ENCODE results near the gene PHIP.

Gene PHIP

DNA sequence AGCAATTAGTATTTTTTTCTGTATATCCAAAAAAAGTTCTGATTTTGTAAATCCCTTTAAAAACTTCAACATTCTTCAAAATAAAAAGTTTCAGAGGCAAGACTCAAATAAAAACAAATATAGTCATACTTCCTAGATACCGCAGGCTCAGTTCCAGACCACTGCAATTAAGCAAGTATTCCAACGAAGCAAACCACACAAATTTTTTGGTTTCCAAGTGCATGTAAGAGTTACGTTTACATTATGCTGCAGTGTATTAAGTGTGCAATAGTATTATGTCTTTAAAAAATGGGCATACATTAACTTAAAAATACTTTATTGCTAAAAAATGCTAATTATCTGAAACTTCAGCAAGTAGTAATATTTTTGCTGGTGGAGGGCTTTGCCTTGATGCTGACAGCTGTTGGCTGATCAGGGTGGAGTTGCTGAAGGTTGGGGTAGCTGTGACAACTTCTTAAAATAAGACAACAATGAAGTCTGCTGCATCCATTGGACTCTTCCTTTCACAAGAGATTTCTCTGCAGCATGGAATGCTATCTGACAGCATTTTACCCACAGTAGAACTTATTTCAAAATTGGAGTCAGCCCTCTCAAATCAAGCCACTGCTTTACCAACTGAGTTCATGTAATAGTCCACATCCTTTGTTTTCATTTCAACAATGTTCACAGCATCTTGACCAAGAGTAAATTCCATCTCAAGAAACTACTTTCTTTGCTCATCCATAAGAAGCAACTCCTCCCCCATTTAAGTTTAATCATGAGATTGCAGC is 46.0 kb downstream of the PHIP start:
- TF ChIP-seq, protein P1, sequence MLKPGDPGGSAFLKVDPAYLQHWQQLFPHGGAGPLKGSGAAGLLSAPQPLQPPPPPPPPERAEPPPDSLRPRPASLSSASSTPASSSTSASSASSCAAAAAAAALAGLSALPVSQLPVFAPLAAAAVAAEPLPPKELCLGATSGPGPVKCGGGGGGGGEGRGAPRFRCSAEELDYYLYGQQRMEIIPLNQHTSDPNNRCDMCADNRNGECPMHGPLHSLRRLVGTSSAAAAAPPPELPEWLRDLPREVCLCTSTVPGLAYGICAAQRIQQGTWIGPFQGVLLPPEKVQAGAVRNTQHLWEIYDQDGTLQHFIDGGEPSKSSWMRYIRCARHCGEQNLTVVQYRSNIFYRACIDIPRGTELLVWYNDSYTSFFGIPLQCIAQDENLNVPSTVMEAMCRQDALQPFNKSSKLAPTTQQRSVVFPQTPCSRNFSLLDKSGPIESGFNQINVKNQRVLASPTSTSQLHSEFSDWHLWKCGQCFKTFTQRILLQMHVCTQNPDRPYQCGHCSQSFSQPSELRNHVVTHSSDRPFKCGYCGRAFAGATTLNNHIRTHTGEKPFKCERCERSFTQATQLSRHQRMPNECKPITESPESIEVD (tag by site-specific recombination; IDR thresholded peaks at IDR 0.05): peak; percentile 3; the same call in 1 of the 2 replicates
- no peak for TF ChIP-seq KLF1 (tag by site-specific recombination; IDR thresholded peaks at IDR 0.05)
- peak; percentile 31; the same call in 1 of the 2 replicates for TF ChIP-seq PRDM1 (tag by site-specific recombination; IDR thresholded peaks at IDR 0.05)
- peak; percentile 10; the same call in 1 of the 2 replicates for TF ChIP-seq ZNF664 (tag by site-specific recombination; IDR thresholded peaks at IDR 0.05)
- Histone ChIP-seq H3K9me3 (ENCODE audit: control insufficient read depth, insufficient read depth, low read depth, low read length) (no peaks in the 10 kb centered on the region), H3K4me3 (ENCODE audit: low read depth, low read length) (no peak overlapping the region), H3K27ac (ENCODE audit: extremely low read depth, low read depth, low read length) (no peak overlapping the region), H3K36me3 (ENCODE audit: control insufficient read depth in 2 of 2, insufficient read depth in 1 of 2, low read length in 2 of 2) (peaks cover 5 to 38% of the 10 kb centered on the region in 2 experiments; a peak in 2 of 3 replicates), H3K4me1 (ENCODE audit: control insufficient read depth, insufficient read depth, low read length) (0 out of 2 replicates have a peak, but pooled peaks cover 5% of the 10 kb centered on the region)
- CTCF ChIA-PET: interaction anchor here (0.6 to 1.4 kb wide), 3 partner anchors 13 to 323 kb away, joined by 3 read pairs; no protein-coding TSS in a partner anchor
- POLR2A ChIA-PET: interaction anchor here (1.7 kb wide), 1 partner anchor 46 kb away, joined by 8 read pairs; the partner anchor contains the start of gene PHIP

DNA sequence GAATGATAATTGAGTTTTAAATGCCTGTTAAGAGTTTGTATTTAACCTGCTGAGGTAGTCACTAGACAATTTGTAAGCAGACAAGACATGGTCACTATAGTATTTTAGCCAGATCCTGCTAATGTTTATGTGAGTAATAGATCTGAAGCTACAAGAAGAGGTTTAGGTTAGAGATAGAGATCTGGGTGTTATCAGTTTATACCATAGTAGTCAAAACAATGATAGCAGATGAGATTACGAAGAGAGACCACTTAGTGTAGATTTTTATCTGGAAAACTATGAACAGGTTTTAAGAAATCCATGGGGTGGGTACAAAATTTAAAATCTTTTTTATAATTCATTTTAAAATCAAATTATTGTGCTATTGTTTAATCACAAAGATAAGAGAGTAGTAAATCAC is 47.5 kb downstream of the PHIP start:
- CTCF ChIA-PET: interaction anchor here (1.4 kb wide), 1 partner anchor 11 kb away, joined by 3 read pairs; no protein-coding TSS in a partner anchor
- Histone ChIP-seq H3K36me3 (ENCODE audit: control insufficient read depth in 2 of 2, insufficient read depth in 1 of 2, low read length in 2 of 2) (peaks cover 5 to 35% of the 10 kb centered on the region in 2 experiments; a peak in 2 of 3 replicates), H3K4me3 (ENCODE audit: low read depth, low read length) (no peak overlapping the region), H3K9me3 (ENCODE audit: control insufficient read depth, insufficient read depth, low read depth, low read length) (no peaks in the 10 kb centered on the region), H3K4me1 (ENCODE audit: control insufficient read depth, insufficient read depth, low read length) (0 out of 2 replicates have a peak, but pooled peaks cover 5% of the 10 kb centered on the region), H3K27ac (ENCODE audit: extremely low read depth, low read depth, low read length) (no peak overlapping the region)
- TF ChIP-seq ZNF24 (tag by site-specific recombination; IDR thresholded peaks at IDR 0.05) (no peak), OSR2 (tag by site-specific recombination; IDR thresholded peaks at IDR 0.05) (peak; percentile 22; the same call in 1 of the 2 replicates), ZNF114 (tag by site-specific recombination; IDR thresholded peaks at IDR 0.05) (no peak), ZNF658 (tag by site-specific recombination; IDR thresholded peaks at IDR 0.05) (no peak)
- TF ChIP-seq, protein P2, sequence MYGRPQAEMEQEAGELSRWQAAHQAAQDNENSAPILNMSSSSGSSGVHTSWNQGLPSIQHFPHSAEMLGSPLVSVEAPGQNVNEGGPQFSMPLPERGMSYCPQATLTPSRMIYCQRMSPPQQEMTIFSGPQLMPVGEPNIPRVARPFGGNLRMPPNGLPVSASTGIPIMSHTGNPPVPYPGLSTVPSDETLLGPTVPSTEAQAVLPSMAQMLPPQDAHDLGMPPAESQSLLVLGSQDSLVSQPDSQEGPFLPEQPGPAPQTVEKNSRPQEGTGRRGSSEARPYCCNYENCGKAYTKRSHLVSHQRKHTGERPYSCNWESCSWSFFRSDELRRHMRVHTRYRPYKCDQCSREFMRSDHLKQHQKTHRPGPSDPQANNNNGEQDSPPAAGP (tag by site-specific recombination; IDR thresholded peaks at IDR 0.05): no peak
- POLR2A ChIA-PET: interaction anchor here (1.7 kb wide), 1 partner anchor 47 kb away, joined by 8 read pairs; the partner anchor contains the start of gene PHIP

DNA sequence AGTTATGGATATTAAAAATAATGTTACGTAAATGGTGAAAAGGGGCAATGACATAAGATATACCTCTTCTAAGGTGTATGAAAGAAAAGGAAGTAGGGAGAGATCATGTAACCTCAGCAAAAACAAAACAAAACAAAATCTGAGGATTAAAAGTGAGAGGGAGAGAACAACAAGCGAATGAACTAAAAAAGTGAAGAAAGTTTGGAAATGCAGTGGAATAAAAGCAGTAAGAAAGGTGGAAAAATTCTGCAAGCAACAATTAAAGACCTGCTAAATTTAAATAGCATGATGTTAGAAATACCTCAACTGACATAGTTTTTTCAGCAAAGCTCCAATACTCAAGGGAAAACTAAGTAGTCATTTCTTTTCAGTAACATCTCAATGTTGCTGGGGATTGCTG is 48.0 kb downstream of the PHIP start:
- Histone ChIP-seq H3K4me3 (ENCODE audit: low read depth, low read length) (no peak overlapping the region), H3K27ac (ENCODE audit: extremely low read depth, low read depth, low read length) (no peak overlapping the region), H3K9me3 (ENCODE audit: control insufficient read depth, insufficient read depth, low read depth, low read length) (no peaks in the 10 kb centered on the region), H3K36me3 (ENCODE audit: control insufficient read depth in 2 of 2, insufficient read depth in 1 of 2, low read length in 2 of 2) (peaks cover 5 to 39% of the 10 kb centered on the region in 2 experiments), H3K4me1 (ENCODE audit: control insufficient read depth, insufficient read depth, low read length) (0 out of 2 replicates have a peak, but pooled peaks cover 5% of the 10 kb centered on the region)
- ChIA-PET CTCF (interaction anchor here (0.6 kb wide), 1 partner anchor 17 kb away, joined by 3 read pairs; no protein-coding TSS in a partner anchor), POLR2A (no interaction called here)
- TF ChIP-seq ZSCAN30 (tag by site-specific recombination; IDR thresholded peaks at IDR 0.05): no peak
- peak; percentile 98 for TF ChIP-seq PRDM1 (tag by site-specific recombination; IDR thresholded peaks at IDR 0.05)
- no peak for TF ChIP-seq KLF8 (tag by site-specific recombination; IDR thresholded peaks at IDR 0.05)

DNA sequence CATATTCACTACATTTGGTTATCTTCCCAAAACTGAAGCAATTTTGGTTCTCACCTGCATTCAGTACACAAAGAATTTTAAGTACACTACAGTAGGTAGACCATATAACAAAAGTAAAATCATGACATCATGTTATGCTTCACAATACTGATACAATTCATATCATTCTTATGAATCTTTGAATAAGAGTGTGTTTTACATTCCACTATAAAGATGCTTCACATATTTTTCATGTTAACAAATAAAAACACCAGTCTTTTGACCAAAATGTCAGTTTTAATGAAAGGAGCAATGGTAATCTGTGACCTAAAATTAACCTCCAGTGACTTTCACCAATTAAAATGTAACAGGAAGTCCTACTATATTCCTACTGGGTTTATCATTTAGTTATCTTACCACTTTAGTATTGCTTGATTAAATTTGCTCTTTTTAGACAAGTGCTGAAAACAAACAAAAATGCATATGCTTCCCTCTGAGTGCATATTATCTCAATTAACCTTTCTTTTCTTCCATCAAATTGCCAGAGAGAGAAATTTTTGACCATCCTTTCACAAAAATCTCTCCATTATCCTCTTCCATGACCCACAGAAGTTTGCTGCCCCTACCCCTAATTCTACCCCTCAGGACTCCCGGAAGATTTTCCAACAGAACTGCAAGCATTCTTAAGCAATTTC is 49.3 kb downstream of the PHIP start:
- Histone ChIP-seq H3K27ac (ENCODE audit: extremely low read depth, low read depth, low read length) (no peak overlapping the region), H3K36me3 (ENCODE audit: control insufficient read depth in 2 of 2, insufficient read depth in 1 of 2, low read length in 2 of 2) (peaks cover 5 to 43% of the 10 kb centered on the region in 2 experiments), H3K4me3 (ENCODE audit: low read depth, low read length) (no peak overlapping the region), H3K4me1 (ENCODE audit: control insufficient read depth, insufficient read depth, low read length) (0 out of 2 replicates have a peak, but pooled peaks cover 5% of the 10 kb centered on the region), H3K9me3 (ENCODE audit: control insufficient read depth, insufficient read depth, low read depth, low read length) (no peaks in the 10 kb centered on the region)
- ChIA-PET POLR2A (no interaction called here), CTCF (no interaction called here)
- TF ChIP-seq, protein P3, sequence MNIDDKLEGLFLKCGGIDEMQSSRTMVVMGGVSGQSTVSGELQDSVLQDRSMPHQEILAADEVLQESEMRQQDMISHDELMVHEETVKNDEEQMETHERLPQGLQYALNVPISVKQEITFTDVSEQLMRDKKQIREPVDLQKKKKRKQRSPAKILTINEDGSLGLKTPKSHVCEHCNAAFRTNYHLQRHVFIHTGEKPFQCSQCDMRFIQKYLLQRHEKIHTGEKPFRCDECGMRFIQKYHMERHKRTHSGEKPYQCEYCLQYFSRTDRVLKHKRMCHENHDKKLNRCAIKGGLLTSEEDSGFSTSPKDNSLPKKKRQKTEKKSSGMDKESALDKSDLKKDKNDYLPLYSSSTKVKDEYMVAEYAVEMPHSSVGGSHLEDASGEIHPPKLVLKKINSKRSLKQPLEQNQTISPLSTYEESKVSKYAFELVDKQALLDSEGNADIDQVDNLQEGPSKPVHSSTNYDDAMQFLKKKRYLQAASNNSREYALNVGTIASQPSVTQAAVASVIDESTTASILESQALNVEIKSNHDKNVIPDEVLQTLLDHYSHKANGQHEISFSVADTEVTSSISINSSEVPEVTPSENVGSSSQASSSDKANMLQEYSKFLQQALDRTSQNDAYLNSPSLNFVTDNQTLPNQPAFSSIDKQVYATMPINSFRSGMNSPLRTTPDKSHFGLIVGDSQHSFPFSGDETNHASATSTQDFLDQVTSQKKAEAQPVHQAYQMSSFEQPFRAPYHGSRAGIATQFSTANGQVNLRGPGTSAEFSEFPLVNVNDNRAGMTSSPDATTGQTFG (tag by site-specific recombination; IDR thresholded peaks at IDR 0.05; ENCODE audit: borderline replicate concordance): no peak
- TF ChIP-seq ZNF701 (tag by site-specific recombination; IDR thresholded peaks at IDR 0.05) (no peak), ZNF214 (tag by site-specific recombination; IDR thresholded peaks at IDR 0.05; ENCODE audit: borderline replicate concordance) (no peak), ZNF521 (tag by site-specific recombination; IDR thresholded peaks at IDR 0.05) (no peak), ZNF555 (tag by site-specific recombination; conservative IDR thresholded peaks at IDR 0.05) (no peak), ZFP3 (tag by site-specific recombination; IDR thresholded peaks at IDR 0.05; ENCODE audit: low read depth) (no peak), ZFHX2 (tag by site-specific recombination; conservative IDR thresholded peaks at IDR 0.05) (no peak), ZBTB8A (tag by site-specific recombination; IDR thresholded peaks at IDR 0.05) (no peak), ZNF138 (tag by site-specific recombination; IDR thresholded peaks at IDR 0.05; ENCODE audit: borderline replicate concordance) (no peak), PRDM1 (tag by site-specific recombination; IDR thresholded peaks at IDR 0.05) (peak; percentile 7; the same call in 1 of the 2 replicates), ZNF664 (tag by site-specific recombination; IDR thresholded peaks at IDR 0.05) (peak; percentile 96)

All from HEK293 (cell line).